Vagina (tissue), 2 donors: ENCODE measurements around the gene SPACA6. TPM values are rescaled to one million over a fixed set of nuclear protein-coding genes. Genes with fewer than 3 reads are reported as not detected.
A peak's percentile ranks its signal among the peaks of the same experiment; 100 is the strongest.

Experiments used
- DNase-seq, 2 donors: peaks; one replicate each; pipeline ENCODE4 v3.0.0-alpha.2; 2017; ENCODE audit errors: extremely low spot score in 2 of 2
- H3K27ac ChIP-seq: fragments of 200-600 bp; sonication (generic); one replicate; pipeline ENCODE4 v1.5.1; 2019
- H3K27me3 ChIP-seq: fragments of 200-600 bp; sonication (generic); one replicate; pipeline ENCODE4 v1.5.1; 2019
- H3K36me3 ChIP-seq, 2 donors: fragments of 200-600 bp; sonication (generic); one replicate each; pipeline ENCODE4 v1.5.1; 2017 to 2019
- H3K4me1 ChIP-seq: fragments of 200-600 bp; sonication (generic); one replicate; pipeline ENCODE4 v1.5.1; 2019
- H3K4me3 ChIP-seq, 2 donors: fragments of 200-600 bp; sonication (generic); 1 replicate in 1 of 2; 2 replicates in 1 of 2; pipeline ENCODE4 v1.5.1; 2016 to 2019
- H3K9me3 ChIP-seq: fragments of 200-600 bp; sonication (generic); one replicate; pipeline ENCODE4 v1.5.1; 2019
- POLR2A ChIP-seq, 2 donors: fragments of 450-650 bp; IDR thresholded peaks; one replicate each; pipeline ENCODE4 v1.6.1; 2017; ENCODE audit warnings: antibody characterized with exemption in 2 of 2, mild to moderate bottlenecking in 2 of 2, moderate library complexity in 2 of 2
- POLR2AphosphoS5 ChIP-seq, 2 donors: sonication (generic); formaldehyde crosslinking; IDR thresholded peaks; one replicate each; pipeline ENCODE4 v1.9.0; 2017; ENCODE audit warnings: antibody characterized with exemption in 2 of 2, mild to moderate bottlenecking in 2 of 2, low read depth in 1 of 2; ENCODE audit not compliant: insufficient read depth in 1 of 2
- intact Hi-C: fragments of 100-400 bp; cut with DNase I; formaldehyde crosslinking; loops from one replicate; pipeline ENCODE4 v1.15.1; 2023
- total RNA-seq: library from RNA; depleted of rRNA; stranded (reverse); fragments of >200 nt; gene quantifications from one replicate; pipeline ENCODE4 v1.2.3, GENCODE V29; 2016
- TF ChIP-seq, protein P1 (sequence below), 3 experiments: fragments of 450-650 bp in 2 of 3; fragments of 200-600 bp in 1 of 3; sonication (generic) in 1 of 3; IDR thresholded peaks; one replicate each; pipeline ENCODE4 v1.5.1; 2017 to 2019; ENCODE audit warnings: antibody characterized with exemption in 3 of 3, mild to moderate bottlenecking in 2 of 3, moderate library complexity in 2 of 3

Gene SPACA6
- total RNA-seq, 1 donor from 2014 or later = 53.0 TPM

DNA sequence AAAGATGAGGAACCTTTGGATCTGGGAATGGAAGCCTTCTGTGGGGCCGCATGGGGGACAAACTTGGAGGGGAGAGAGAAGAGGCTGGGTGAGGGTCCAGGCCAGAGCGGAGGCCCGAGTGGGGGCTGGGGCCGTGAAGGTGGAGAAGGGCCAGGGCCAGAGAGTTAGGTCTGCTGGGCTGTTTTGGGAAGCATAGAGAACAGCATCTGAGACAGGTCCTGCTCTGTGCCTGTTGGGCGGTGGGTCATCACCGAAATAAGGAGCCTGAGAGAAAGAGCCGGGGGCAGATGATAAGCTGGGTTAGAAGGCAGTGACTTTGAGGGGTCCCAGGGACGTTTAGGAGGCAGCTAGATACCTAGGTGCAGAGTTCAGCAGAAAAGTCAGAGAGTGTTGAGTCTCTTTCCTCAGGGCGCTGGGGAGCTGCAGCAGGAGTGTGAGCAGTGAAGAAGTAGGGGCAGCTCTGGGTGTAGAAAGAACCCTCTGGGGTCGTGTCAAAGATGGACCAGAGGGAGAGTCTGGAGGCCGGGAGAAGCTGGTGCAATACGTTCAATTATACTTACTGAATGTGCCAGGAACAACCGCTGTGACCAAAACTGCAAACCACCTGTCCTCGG, 2.7 kb downstream of the SPACA6 start:
- no peaks in the 10 kb centered on the region for H3K27me3 ChIP-seq
- no peaks in the 10 kb centered on the region for H3K9me3 ChIP-seq
- intact Hi-C loops = loop anchor here (10.0 kb wide), 1 partner anchor 331 kb away; the partner anchor contains the start of genes CLDND2 and ETFB
- no peak overlapping the region for H3K27ac ChIP-seq
- H3K4me1 ChIP-seq = peaks cover 39% of the 10 kb centered on the region
- H3K36me3 ChIP-seq = peaks cover 0 to 30% of the 10 kb centered on the region in 2 donors
- DNase-seq = peak; percentile 64 to 84
- no peak overlapping the region for H3K4me3 ChIP-seq
- TF ChIP-seq, protein P1, sequence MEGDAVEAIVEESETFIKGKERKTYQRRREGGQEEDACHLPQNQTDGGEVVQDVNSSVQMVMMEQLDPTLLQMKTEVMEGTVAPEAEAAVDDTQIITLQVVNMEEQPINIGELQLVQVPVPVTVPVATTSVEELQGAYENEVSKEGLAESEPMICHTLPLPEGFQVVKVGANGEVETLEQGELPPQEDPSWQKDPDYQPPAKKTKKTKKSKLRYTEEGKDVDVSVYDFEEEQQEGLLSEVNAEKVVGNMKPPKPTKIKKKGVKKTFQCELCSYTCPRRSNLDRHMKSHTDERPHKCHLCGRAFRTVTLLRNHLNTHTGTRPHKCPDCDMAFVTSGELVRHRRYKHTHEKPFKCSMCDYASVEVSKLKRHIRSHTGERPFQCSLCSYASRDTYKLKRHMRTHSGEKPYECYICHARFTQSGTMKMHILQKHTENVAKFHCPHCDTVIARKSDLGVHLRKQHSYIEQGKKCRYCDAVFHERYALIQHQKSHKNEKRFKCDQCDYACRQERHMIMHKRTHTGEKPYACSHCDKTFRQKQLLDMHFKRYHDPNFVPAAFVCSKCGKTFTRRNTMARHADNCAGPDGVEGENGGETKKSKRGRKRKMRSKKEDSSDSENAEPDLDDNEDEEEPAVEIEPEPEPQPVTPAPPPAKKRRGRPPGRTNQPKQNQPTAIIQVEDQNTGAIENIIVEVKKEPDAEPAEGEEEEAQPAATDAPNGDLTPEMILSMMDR (IDR thresholded peaks at IDR 0.05) = no peak
- no peak for TF ChIP-seq POLR2A (IDR thresholded peaks at IDR 0.05)
- TF ChIP-seq POLR2AphosphoS5 (IDR thresholded peaks at IDR 0.05; ENCODE audit: insufficient read depth in 1 of 2, low read depth in 1 of 2) = no peak

GRCh38 chr19:51696606-51697005, 3.5 kb downstream of the SPACA6 start:
- H3K9me3 ChIP-seq = no peaks in the 10 kb centered on the region
- peaks cover 36% of the 10 kb centered on the region for H3K4me1 ChIP-seq
- H3K36me3 ChIP-seq = peaks cover 0 to 30% of the 10 kb centered on the region in 2 donors
- TF ChIP-seq, protein P1 (IDR thresholded peaks at IDR 0.05) = no peak
- no peak for TF ChIP-seq POLR2AphosphoS5 (IDR thresholded peaks at IDR 0.05; ENCODE audit: insufficient read depth in 1 of 2, low read depth in 1 of 2)
- TF ChIP-seq POLR2A (IDR thresholded peaks at IDR 0.05) = no peak
- no peak overlapping the region for H3K4me3 ChIP-seq
- intact Hi-C loops = loop anchor here (10.0 kb wide), 1 partner anchor 332 kb away; the partner anchor contains the start of genes CLDND2 and ETFB
- no peaks in the 10 kb centered on the region for H3K27me3 ChIP-seq
- peak in 1 of 2 donors; percentile 49 for DNase-seq
- no peak overlapping the region for H3K27ac ChIP-seq

GRCh38 chr19:51697169-51697776, 4.1 kb downstream of the SPACA6 start:
- Histone ChIP-seq H3K9me3 (no peaks in the 10 kb centered on the region), H3K36me3 (peaks cover 0 to 30% of the 10 kb centered on the region in 2 donors), H3K27me3 (no peaks in the 10 kb centered on the region), H3K4me1 (peaks cover 36% of the 10 kb centered on the region), H3K4me3 (no peak overlapping the region), H3K27ac (no peak overlapping the region)
- TF ChIP-seq POLR2AphosphoS5 (IDR thresholded peaks at IDR 0.05; ENCODE audit: insufficient read depth in 1 of 2, low read depth in 1 of 2) (no peak), POLR2A (IDR thresholded peaks at IDR 0.05) (no peak)
- TF ChIP-seq, protein P1 (IDR thresholded peaks at IDR 0.05) = no peak
- intact Hi-C loops = loop anchor here (10.0 kb wide), 1 partner anchor 332 kb away; the partner anchor contains the start of genes CLDND2 and ETFB
- DNase-seq = peak in 1 of 2 donors; percentile 58

- Histone ChIP-seq H3K27me3 (no peaks in the 10 kb centered on the region), H3K4me3 (no peak overlapping the region), H3K9me3 (no peaks in the 10 kb centered on the region), H3K27ac (no peak overlapping the region), H3K36me3 (peaks cover 0 to 30% of the 10 kb centered on the region in 2 donors), H3K4me1 (peaks cover 37% of the 10 kb centered on the region)
- intact Hi-C loops = loop anchor here (10.0 kb wide), 1 partner anchor 333 kb away; the partner anchor contains the start of genes CLDND2 and ETFB
- TF ChIP-seq, protein P1 (IDR thresholded peaks at IDR 0.05) = no peak
- no peak for TF ChIP-seq POLR2A (IDR thresholded peaks at IDR 0.05)
- TF ChIP-seq POLR2AphosphoS5 (IDR thresholded peaks at IDR 0.05; ENCODE audit: insufficient read depth in 1 of 2, low read depth in 1 of 2) = no peak
- peak in 1 of 2 donors; percentile 79 for DNase-seq
Observed at GRCh38 chr19:51698296-51698695, 5.2 kb downstream of the SPACA6 start.
